PFSK-1 (cell line): ENCODE data around the gene C7orf25.

Source experiments
- FOXP2 ChIP-seq: optimal IDR thresholded peaks from 2 replicates; pipeline ENCODE3; 2011; ENCODE audit warnings: borderline replicate concordance, control low read depth, inconsistent platforms; ENCODE audit not compliant: insufficient read depth; ENCODE audit errors: extremely low read length, extremely low read depth
- POLR2AphosphoS5 ChIP-seq: IDR thresholded peaks from 2 replicates; pipeline ENCODE4 v1.6.1; 2012; ENCODE audit warnings: low read depth, mild to moderate bottlenecking, control low read depth, low read length, moderate library complexity
- REST ChIP-seq, 2 experiments: IDR thresholded peaks; 2 replicates each; pipeline versions ENCODE4 v1.6.1 to v1.8.0; 2011 to 2012; ENCODE audit warnings: low read depth in 2 of 2, low read length in 2 of 2, control low read depth in 1 of 2, inconsistent platforms in 1 of 2, mild to moderate bottlenecking in 1 of 2, moderate library complexity in 1 of 2; ENCODE audit not compliant: insufficient read depth in 1 of 2
- SIN3A ChIP-seq: IDR thresholded peaks from 2 replicates; pipeline ENCODE4 v1.6.1; 2012; ENCODE audit warnings: mild to moderate bottlenecking, low read length, moderate library complexity, borderline replicate concordance; ENCODE audit not compliant: insufficient read depth
- TAF1 ChIP-seq: IDR thresholded peaks from 2 replicates; pipeline ENCODE4 v1.6.1; 2012; ENCODE audit warnings: low read length, control low read depth, borderline replicate concordance; ENCODE audit not compliant: insufficient read depth

DNA sequence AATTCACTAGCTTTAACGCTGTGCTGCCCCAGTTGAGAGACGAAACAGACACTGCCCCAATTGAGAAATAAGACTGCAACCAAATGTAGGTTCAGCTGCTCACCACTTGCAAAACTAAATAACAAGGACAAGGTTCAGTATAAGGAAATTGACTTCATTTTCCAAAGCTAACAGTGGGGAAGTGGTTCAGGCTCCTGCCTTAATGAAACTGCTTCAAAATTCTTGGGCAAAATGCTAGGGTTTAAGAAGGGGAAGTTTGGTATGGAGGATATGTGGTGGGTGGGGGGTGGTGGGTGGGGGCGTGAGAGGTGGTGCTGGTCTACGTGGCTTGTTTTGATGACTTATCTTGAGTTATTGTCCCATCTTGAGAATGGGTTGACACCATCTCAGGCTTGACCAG lies 42.1 kb upstream of the C7orf25 start:
- TF ChIP-seq POLR2AphosphoS5 (no peak), REST (IDR thresholded peaks at IDR 0.05; ENCODE audit: insufficient read depth in 1 of 2, low read depth in 2 of 2, low read length in 2 of 2) (no peak), SIN3A (no peak), TAF1 (no peak), FOXP2 (no peak)
